ENCODE results near the gene FAM222A.

FAM222A gene

DNA sequence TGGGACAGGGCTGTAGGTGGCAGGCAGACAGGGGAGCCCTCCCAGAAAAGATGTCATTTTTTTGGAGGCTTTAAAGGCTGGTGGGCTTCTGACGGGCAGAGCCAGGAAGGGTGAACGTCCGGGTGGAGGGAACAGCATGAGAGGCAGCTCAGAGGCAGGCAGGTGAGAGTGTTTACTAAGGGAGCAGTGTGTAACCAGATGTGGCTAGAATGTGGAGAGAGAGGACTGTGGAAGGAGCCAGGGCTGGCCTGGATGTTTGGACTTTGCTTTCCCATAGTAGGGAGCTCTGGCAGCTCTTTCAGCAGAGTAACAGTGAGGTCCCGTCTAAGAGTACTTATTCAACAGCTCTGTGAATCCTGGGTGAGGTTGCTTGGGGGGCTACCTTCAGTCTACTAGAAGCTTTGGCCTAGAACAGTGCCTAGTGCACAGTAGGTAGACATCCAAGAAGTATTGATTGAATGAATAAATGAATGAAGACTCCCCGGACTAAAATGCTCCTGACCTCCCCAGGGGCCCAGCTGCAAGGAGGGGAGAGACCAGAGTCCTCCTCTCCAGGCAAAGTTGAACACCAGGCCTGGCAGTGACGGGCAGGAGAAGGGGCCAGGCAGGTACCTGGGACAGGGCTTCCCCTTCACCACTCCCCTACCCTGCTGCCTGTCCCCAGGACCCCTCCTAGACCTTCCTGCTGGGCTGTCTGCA is 8.5 kb downstream of the FAM222A start:
- no peak overlapping the region for H3K4me3 ChIP-seq
- H3K27ac ChIP-seq = no peak overlapping the region

GRCh38 chr12:109722721-109723094 is 9.1 kb downstream of the FAM222A start:
- Histone ChIP-seq H3K27ac (no peak overlapping the region), H3K4me3 (no peak overlapping the region)

- Histone ChIP-seq H3K4me3 (no peak overlapping the region), H3K27ac (no peak overlapping the region)
These were observed 9.8 kb downstream of the FAM222A start for GRCh38 chr12:109723311-109723881.

DNA sequence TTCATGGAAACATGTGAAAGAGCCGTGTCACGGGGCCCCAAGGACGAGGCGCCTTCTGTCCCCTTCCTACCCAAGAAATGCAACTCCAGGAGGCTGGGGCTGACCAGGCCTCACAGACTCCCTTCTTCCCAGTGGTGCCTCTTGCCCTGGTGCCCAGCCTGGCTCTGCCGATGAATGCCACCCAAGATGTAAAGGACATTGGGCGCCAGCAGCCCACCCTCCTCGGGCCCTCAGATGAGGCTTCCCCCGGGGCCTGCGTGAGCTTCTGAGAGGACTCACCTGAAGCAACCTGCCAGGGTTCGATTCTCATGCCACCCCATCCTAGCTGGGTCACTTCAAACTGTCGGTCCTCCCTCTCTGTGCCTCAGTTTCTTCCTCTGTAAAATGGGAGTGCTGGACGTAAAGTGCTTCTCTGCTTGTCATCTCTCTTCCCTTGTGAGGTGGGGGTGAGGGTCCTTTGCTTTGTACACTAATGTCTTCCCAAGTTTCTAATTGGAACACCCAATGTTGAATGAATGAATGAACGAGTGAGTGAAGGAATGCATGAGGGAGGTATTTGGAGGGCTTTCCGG is 10.8 kb downstream of the FAM222A start:
- peak overlapping the region in 1 of 21 experiments; percentile 27 for H3K27ac ChIP-seq
- no peak overlapping the region for H3K4me3 ChIP-seq

- Histone ChIP-seq H3K4me3 (no peak overlapping the region), H3K27ac (peak overlapping the region in 1 of 21 experiments; percentile 17)
These were observed 11.9 kb downstream of the FAM222A start for GRCh38 chr12:109725321-109726105.

- peak overlapping the region in 1 of 21 experiments; percentile 20 for H3K27ac ChIP-seq
- no peak overlapping the region for H3K4me3 ChIP-seq
These were observed 12.5 kb downstream of the FAM222A start for GRCh38 chr12:109726106-109726497.

DNA sequence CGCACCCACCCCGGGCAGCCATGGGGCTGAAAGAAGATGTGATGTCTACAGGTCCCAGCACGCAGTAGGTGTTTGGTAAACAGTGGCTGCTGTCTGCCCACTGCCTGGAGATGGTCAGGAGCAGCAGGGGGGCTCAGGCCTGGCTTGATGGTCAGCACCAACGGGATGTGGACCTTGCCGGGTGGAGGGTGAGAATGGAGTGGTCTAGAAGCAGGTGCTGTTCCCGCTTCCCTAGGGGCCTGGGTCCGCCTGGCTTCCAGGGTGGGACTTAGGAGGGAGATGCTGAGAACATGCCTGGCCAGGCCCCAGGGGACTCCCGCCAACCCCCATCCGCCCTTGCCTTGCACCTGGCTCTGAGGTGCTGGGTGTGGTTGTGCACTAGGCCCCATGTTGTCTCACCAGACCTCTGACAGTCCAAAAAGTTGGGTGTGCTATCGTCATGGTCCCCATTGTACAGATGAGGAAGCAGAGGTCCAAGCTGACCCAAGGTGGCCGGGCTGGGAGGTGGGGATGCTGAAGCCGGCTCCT is 12.9 kb downstream of the FAM222A start:
- Histone ChIP-seq H3K4me3 (no peak overlapping the region), H3K27ac (peak overlapping the region in 1 of 21 experiments; percentile 20)

GRCh38 chr12:109727039-109727723 is 13.6 kb downstream of the FAM222A start:
- peak overlapping the region in 1 of 21 experiments; percentile 65 for H3K27ac ChIP-seq

DNA sequence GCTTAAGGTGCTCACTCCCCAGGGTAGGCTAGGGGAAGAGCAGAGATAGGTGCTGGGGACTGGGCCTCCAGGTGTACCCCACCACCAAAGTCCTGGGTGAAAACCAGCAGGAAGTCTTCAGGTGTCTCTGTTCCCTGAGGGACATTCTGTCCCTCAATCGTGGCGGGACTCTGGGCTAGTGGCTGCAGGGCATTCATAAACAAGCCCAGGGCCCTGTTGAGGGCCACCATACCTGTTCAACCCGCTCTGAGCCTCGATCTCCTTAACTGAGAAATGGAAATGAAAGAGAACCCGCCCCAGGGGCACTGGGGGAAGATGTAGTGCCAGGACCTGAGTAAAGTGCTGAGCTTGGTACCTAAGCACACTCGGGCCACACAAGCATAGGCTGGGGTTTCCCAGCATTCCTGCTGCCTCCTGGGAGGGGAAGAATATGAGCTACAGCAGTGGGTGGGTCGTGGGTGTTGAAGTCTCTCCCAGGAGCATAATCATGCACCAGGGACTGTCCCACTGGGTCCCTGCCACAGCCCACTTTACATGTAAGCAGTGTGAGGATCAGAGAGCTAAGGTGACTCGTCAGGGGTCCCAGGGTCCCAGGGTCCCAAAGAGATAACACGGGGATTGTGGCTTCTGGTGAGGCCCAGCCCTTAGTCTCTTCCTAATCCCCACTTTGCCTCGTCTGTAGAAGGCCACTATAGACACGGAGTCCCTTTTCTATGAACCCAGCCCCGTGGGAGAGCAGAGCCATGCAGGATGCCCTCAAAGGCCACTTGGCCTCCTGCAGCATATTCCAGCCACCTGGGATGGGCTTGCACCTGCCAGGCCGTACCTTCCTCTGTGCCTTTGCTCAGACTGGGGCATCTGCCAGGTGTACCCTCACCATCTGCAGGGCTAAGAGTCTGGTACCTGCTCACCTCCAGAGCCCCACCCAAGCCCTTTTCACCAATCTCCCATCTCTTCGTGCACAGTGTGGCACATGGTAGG is 14.4 kb downstream of the FAM222A start:
- Histone ChIP-seq H3K4me3 (no peak overlapping the region), H3K27ac (peak overlapping the region in 2 of 21 experiments; percentile 4 to 65)

More at GRCh38 chr12:109727039-109727723, 13.6 kb downstream of the FAM222A start:
- no peak overlapping the region for H3K4me3 ChIP-seq

DNA sequence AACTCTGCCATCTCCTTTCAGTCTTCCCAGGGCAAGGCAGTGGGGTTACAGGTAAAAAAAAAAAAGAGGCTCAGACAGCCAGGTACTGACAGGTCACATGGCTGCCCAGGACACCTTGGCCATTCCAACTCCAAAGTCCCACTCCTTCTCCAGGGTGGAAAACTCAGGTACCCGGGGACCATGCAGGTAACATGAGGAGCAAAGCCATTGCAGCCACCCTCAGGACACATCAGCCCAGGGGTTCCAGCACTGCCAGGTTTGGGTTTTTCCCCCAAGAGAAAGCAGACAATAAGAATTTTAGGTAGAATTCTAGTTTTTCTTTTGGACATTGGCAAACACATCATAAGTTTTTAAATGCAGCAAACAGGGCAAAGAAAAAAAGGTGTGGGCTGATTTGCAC is 15.3 kb downstream of the FAM222A start:
- peak overlapping the region in 1 of 21 experiments; percentile 65 for H3K27ac ChIP-seq

GRCh38 chr12:109729371-109729781 is 15.8 kb downstream of the FAM222A start:
- H3K27ac ChIP-seq = no peak overlapping the region
- no peak overlapping the region for H3K4me3 ChIP-seq

More for the DNA sequence above, 15.3 kb downstream of the FAM222A start:
- H3K4me3 ChIP-seq = no peak overlapping the region

GRCh38 chr12:109729801-109730200 is 16.2 kb downstream of the FAM222A start:
- H3K4me3 ChIP-seq = no peak overlapping the region
- H3K27ac ChIP-seq = no peak overlapping the region

DNA sequence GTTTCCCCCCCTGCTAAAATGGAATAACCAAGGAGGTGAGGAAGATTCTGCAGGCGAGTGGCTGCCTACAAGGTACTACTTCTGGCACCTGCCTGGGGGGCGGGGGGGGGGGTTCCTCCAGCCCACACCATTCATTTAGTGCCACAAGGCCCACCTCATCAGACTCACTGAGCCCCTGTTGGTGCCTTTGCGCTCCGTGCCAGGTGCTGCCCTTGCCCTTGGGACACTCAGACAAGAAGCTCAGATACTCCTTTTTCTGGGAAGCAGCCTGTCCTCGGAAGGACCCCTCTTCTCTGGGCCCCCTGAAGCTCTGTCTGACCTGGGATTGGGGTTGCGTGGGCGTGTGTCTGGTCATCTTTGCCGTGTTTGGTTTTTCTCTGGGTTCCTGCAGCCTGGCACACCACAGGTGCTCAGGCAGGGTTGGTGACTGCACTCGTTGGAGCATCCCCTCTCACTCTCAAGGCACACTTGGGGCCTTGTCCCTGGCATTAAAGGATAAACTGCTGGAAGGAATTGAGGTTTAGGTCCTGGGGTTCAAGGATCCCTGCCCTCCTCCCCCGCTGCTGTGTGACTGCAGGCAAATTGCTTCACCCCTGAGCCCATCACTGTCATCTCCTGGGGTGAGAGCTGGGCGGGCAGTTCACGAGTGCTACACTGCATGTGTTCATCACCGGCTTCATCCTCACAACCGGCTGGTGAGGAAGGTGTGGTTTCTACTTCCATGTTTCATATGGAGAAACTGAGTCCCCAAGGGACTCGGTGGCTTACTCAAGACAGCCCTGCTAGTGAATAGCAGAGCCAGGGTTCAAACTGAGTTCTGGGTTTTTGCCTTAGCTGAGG is 16.9 kb downstream of the FAM222A start:
- H3K4me3 ChIP-seq = no peak overlapping the region
- no peak overlapping the region for H3K27ac ChIP-seq

GRCh38 chr12:109731231-109731731 is 17.7 kb downstream of the FAM222A start:
- Histone ChIP-seq H3K27ac (no peak overlapping the region), H3K4me3 (no peak overlapping the region)

DNA sequence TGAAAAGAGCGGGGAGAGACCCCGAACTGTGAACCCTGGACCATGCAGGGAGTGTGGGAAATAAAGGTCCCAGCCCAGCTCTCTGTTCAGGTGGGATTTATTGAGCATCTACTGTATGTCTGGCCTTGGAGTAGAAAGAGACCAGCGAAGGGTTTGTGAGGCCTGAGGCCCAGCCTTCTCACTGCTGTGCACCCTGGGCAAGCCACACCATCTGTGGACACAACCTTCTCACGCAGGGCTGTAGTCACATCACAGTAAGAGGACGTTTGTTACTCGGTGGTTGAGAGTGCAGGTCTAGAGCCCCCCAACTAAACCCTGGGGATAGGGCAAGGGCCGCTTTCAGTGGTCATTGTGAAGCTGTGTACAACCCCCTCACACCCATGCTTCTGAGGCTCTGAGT is 18.2 kb downstream of the FAM222A start:
- Histone ChIP-seq H3K4me3 (no peak overlapping the region), H3K27ac (no peak overlapping the region)

- Histone ChIP-seq H3K4me3 (no peak overlapping the region), H3K27ac (no peak overlapping the region)
These were observed 19.0 kb downstream of the FAM222A start for GRCh38 chr12:109732321-109733305.
